ENCODE measurements around the gene SYT12. TPM values are rescaled to one million over a fixed set of nuclear protein-coding genes. Genes with fewer than 3 reads are reported as not detected.

Gene SYT12
- polyA plus RNA-seq, 1 donor from 2014 or later: 2.3 TPM

DNA sequence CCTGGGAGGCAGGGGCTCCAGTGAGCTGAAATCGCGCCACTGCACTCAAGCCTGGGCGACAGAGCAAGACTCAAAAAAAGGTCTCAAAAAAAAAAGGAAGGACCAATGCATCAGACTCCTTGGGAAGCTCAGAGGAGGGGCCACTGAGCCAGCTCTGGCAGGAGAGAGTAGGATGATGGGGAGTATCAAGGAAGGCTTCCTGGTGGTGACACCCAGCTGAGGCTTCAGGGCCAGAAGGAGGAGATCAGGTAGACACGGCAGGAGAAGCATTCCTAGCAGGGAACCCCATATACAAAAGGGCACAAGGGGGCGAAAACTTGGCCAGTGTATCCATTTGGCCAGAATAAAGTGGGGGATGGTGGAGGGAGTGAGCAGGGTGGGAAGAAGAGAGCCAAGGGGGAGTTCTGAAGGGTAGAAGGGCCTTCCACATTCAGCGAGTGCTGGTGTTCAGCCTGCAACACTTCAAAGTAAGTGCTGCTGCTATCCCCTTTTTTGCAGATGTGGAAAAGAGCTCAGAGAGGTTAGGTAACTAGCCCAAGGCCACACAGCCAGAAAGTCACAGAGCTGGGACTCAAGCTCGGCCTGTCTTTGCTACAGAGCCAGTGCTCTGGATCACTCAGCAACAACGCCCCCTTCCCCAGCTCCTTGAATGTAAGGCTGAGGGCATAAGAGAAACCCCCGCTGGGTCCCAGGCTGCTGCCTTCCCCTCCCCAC, 28.4 kb downstream of the SYT12 start:
- Histone ChIP-seq H3K79me2 (replicated peaks; ENCODE audit: insufficient read depth, low read length) (no peaks in the 10 kb centered on the region), H3K9me3 (ENCODE audit: low read length) (no peaks in the 10 kb centered on the region), H3K4me3 (ENCODE audit: low read length) (no peak overlapping the region), H3K4me2 (ENCODE audit: low read length) (no peak overlapping the region), H3K36me3 (ENCODE audit: insufficient read depth, low read length) (no peaks in the 10 kb centered on the region), H3K9ac (ENCODE audit: low read length) (no peak overlapping the region), H2AFZ (ENCODE audit: low read depth, low read length) (no peak overlapping the region), H3K27ac (ENCODE audit: low read length) (no peak overlapping the region), H4K20me1 (ENCODE audit: insufficient read depth) (no peaks in the 10 kb centered on the region), H3K27me3 (ENCODE audit: insufficient read depth, low read depth, low read length) (peaks cover 5% of the 10 kb centered on the region), H3K9me2 (ENCODE audit: insufficient read depth, low read length) (no peaks in the 10 kb centered on the region), H3F3A (ENCODE audit: insufficient read depth, low read length, poor library complexity, severe bottlenecking) (no peaks in the 10 kb centered on the region)
- TF ChIP-seq TAF1 (IDR thresholded peaks at IDR 0.05; ENCODE audit: low read depth): no peak
- TF ChIP-seq EP300 (conservative IDR thresholded peaks at IDR 0.05; ENCODE audit: poor library complexity, severe bottlenecking): no peak
- TF ChIP-seq, protein P1, sequence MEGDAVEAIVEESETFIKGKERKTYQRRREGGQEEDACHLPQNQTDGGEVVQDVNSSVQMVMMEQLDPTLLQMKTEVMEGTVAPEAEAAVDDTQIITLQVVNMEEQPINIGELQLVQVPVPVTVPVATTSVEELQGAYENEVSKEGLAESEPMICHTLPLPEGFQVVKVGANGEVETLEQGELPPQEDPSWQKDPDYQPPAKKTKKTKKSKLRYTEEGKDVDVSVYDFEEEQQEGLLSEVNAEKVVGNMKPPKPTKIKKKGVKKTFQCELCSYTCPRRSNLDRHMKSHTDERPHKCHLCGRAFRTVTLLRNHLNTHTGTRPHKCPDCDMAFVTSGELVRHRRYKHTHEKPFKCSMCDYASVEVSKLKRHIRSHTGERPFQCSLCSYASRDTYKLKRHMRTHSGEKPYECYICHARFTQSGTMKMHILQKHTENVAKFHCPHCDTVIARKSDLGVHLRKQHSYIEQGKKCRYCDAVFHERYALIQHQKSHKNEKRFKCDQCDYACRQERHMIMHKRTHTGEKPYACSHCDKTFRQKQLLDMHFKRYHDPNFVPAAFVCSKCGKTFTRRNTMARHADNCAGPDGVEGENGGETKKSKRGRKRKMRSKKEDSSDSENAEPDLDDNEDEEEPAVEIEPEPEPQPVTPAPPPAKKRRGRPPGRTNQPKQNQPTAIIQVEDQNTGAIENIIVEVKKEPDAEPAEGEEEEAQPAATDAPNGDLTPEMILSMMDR (IDR thresholded peaks at IDR 0.05; ENCODE audit: poor library complexity, severe bottlenecking): no peak
- no peak for TF ChIP-seq EZH2 (IDR thresholded peaks at IDR 0.05; ENCODE audit: borderline replicate concordance, insufficient read depth, low read length, poor library complexity, severe bottlenecking)
- TF ChIP-seq RAD21 (conservative IDR thresholded peaks at IDR 0.05): no peak
- no peak for TF ChIP-seq MXI1 (conservative IDR thresholded peaks at IDR 0.05; ENCODE audit: poor library complexity, severe bottlenecking)
- TF ChIP-seq, protein P2, sequence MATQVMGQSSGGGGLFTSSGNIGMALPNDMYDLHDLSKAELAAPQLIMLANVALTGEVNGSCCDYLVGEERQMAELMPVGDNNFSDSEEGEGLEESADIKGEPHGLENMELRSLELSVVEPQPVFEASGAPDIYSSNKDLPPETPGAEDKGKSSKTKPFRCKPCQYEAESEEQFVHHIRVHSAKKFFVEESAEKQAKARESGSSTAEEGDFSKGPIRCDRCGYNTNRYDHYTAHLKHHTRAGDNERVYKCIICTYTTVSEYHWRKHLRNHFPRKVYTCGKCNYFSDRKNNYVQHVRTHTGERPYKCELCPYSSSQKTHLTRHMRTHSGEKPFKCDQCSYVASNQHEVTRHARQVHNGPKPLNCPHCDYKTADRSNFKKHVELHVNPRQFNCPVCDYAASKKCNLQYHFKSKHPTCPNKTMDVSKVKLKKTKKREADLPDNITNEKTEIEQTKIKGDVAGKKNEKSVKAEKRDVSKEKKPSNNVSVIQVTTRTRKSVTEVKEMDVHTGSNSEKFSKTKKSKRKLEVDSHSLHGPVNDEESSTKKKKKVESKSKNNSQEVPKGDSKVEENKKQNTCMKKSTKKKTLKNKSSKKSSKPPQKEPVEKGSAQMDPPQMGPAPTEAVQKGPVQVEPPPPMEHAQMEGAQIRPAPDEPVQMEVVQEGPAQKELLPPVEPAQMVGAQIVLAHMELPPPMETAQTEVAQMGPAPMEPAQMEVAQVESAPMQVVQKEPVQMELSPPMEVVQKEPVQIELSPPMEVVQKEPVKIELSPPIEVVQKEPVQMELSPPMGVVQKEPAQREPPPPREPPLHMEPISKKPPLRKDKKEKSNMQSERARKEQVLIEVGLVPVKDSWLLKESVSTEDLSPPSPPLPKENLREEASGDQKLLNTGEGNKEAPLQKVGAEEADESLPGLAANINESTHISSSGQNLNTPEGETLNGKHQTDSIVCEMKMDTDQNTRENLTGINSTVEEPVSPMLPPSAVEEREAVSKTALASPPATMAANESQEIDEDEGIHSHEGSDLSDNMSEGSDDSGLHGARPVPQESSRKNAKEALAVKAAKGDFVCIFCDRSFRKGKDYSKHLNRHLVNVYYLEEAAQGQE (IDR thresholded peaks at IDR 0.05; ENCODE audit: borderline replicate concordance): no peak

DNA sequence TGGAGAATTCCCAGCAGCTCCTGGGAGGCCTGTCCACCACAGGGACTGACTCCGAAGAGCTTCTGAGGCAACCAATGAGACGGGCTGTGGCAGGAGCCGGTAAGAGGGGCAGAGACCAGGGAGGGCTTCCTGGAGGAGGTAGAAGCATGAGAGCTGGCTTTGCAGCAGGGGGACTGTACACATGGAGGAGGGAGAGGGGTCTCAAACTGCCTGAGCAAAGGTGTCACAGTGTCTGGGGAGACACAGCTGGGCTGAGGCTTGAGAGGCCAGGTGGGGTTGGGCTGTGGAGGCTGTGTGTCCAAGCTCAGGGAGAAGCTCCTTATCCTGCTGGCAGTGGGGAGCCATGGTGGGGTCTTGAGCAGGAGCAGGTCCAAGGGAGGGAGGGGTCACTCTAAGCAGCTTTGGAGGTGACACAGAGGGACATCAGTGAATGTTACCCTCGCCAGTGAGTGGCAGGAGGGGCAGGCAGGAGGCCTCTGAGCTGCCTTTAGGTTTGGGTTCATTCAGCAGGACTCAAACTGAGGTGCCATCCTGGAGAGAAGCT, 29.1 kb downstream of the SYT12 start:
- Histone ChIP-seq H3K4me2 (ENCODE audit: low read length) (no peak overlapping the region), H3K4me3 (ENCODE audit: low read length) (no peak overlapping the region), H3K9me3 (ENCODE audit: low read length) (no peaks in the 10 kb centered on the region), H3K36me3 (ENCODE audit: insufficient read depth, low read length) (no peaks in the 10 kb centered on the region), H3F3A (ENCODE audit: insufficient read depth, low read length, poor library complexity, severe bottlenecking) (no peaks in the 10 kb centered on the region), H2AFZ (ENCODE audit: low read depth, low read length) (no peak overlapping the region), H3K9ac (ENCODE audit: low read length) (no peak overlapping the region), H3K27ac (ENCODE audit: low read length) (no peak overlapping the region), H4K20me1 (ENCODE audit: insufficient read depth) (no peaks in the 10 kb centered on the region), H3K27me3 (ENCODE audit: insufficient read depth, low read depth, low read length) (peaks cover 11% of the 10 kb centered on the region), H3K79me2 (replicated peaks; ENCODE audit: insufficient read depth, low read length) (no peaks in the 10 kb centered on the region), H3K9me2 (ENCODE audit: insufficient read depth, low read length) (no peaks in the 10 kb centered on the region)
- TF ChIP-seq EP300 (conservative IDR thresholded peaks at IDR 0.05; ENCODE audit: poor library complexity, severe bottlenecking): no peak
- TF ChIP-seq TAF1 (IDR thresholded peaks at IDR 0.05; ENCODE audit: low read depth): no peak
- no peak for TF ChIP-seq POLR2AphosphoS5 (IDR thresholded peaks at IDR 0.05)
- no peak for TF ChIP-seq MXI1 (conservative IDR thresholded peaks at IDR 0.05; ENCODE audit: poor library complexity, severe bottlenecking)

Data from neural cell (in vitro differentiated cells).